DMS53 (cell line): ENCODE data around the gene RALGPS1.

ENCODE experiments used
- DNase-seq: peaks from one replicate; lab custom pipeline; 2025; lab: John Stamatoyannopoulos, UW

RALGPS1 gene

DNA sequence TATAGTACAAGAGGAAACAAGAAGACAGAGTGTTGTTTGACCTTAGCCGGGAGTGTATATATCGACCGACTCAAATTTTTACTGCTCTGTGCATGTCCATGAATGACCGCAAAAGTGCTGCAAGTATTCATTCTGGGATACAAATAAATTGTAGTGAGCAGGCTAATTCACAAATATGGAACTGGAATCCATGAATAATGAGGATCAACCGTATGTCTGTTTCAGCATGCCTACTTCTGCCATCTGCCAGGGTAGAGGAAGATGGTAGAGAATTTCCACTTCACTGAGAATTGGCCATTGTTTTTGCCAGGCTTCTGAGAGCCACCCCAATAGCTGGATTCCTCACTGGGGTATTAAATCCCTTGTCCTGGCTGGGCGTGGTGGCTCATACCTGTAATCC is 8.5 kb upstream of the RALGPS1 start:
- no peak for DNase-seq

- DNase-seq: no peak
Measured at GRCh38 chr9:126907058-126907457, 7.5 kb upstream of the RALGPS1 start.

- peak; percentile 94 for DNase-seq
Measured at GRCh38 chr9:126915281-126915816, 767 bp downstream of the RALGPS1 start.

DNA sequence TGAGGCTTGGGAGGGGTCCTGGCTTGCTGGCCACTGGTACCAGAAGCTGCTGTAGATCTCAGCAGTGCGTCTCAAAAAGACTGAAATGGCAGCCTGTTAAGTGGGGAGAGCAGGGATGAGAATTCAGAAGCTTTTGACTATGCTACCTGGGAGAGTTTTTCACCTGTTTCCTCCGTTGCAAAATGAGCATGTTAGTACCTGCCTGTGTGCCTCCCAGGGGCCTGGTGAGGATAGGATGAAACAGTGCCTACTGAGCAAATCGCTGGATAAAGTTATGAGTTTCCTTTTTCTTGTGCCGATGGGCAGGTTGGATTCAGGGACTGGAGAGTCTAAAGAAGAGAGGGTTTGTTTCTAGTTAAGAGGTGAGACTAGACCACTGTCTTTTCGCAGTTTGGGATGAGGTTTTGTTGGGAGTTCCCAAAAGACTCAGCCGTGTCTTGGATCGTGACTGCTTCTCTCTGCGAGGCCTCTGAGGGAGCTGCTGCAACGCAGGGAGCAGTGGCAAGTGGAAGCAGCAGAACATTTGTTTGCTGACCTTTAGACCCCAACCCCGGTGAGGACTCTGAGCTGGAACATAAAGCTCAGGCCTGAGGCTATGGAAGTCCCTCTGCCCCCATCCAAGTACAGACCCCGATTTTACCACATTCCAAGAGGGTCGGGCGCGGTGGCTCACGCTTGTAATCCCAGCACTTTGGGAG is 1.4 kb downstream of the RALGPS1 start:
- peak; percentile 50 for DNase-seq

- DNase-seq: peak; percentile 33
Measured at GRCh38 chr9:126916909-126917308, 2.3 kb downstream of the RALGPS1 start.

DNA sequence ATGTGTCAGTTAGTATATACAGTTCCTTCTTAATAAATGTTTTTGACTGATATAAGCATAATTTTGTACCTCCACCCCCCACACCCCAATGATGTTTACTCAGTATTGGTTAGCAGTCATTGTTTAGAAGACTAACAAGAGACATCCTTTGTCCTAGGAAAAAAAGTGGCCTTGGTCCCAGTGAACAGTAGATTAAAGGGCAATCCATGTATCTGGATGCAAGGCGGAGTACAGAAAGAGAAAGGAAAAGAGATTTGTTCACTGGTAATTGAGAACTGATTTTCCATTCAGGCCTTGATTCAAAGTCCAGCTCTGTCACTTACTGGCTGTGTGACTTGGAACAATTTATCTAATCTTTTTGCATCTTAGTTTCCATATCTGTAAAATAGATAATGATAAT is 4.6 kb downstream of the RALGPS1 start:
- DNase-seq: peak; percentile 39

GRCh38 chr9:126925876-126926275 is 11.3 kb downstream of the RALGPS1 start:
- peak; percentile 34 for DNase-seq

DNA sequence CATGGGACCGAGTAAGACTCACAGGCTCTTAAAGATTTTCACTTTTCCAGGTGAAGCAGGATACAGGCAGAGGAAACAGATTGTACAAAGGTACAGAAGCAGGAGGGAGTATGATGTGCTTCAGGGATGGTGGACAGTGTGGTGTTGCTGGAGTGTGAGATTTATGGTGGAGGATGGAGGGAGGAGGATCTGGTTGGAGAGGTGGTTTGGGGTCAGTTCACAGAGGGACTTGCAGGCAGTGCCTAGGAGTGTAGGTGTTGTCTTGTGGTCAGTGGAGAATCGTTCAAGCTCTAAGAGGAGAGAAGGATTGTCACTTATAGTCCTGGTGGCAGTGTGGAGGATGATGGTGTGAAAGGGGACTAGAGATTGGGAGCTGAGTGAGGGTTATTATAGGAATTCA is 11.8 kb downstream of the RALGPS1 start:
- DNase-seq: no peak

DNA sequence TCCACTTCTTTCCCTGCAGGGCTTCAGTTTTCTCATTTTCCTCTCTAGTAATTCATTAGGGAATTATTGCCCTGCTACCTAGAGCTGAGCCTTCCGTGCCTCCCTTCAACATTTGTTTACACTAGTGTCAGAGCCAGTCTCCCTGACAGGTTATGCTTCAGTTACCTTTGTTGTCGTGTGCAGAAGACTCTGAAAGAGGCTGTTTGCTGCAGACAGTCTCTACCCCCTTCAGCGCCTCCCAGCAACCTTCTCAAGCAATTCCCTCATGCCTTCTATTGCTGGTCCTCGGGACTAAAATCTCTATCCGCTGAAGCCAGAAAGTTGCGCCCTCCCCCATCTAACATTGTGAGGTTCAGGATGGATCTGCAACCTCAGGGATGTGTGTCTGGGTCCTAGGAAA is 12.8 kb downstream of the RALGPS1 start:
- peak; percentile 88 for DNase-seq

GRCh38 chr9:126932871-126933321 is 18.3 kb downstream of the RALGPS1 start:
- no peak for DNase-seq

- no peak for DNase-seq
Measured at GRCh38 chr9:126933334-126933980, 18.9 kb downstream of the RALGPS1 start.

- DNase-seq: no peak
Measured at GRCh38 chr9:126934441-126934840, 19.9 kb downstream of the RALGPS1 start.

DNA sequence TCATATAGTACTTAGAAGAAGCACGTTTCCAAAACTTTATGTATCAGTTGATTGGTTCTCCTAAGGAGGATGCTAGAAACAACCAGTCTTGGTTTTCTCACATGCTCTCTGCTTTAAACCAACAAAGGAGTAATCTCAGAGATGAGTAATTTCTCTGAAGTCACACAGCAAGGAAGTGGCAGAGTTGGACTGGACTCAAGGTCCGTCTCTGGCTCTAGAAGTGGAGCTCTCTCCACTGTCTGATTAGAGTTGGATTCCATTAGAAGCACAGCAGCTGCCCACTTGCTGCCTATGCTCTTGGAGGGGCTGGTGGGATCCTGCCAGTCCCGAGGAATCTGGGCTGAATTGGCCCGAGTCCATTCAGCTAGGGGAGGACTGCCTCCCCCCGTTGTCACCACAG is 21.0 kb downstream of the RALGPS1 start:
- no peak for DNase-seq

DNA sequence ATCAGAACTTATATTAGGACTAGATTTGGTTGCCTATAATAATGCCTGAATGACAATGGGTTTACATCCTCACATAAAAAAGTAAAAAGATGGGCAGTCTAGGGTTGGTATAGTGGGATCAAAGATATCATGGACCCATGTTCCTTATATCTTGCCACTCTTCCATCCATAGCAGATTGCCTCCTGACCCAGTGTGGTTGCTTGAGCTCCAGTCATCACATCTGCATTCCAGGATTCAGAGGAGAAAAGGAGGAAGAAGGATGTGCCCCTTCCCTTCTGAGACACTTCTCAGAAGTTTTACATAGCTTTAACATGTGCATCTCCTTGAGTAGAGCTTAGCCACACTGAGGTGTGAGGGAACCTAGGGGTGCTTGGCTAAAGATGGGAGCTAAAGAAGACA is 22.9 kb downstream of the RALGPS1 start:
- DNase-seq: no peak

DNA sequence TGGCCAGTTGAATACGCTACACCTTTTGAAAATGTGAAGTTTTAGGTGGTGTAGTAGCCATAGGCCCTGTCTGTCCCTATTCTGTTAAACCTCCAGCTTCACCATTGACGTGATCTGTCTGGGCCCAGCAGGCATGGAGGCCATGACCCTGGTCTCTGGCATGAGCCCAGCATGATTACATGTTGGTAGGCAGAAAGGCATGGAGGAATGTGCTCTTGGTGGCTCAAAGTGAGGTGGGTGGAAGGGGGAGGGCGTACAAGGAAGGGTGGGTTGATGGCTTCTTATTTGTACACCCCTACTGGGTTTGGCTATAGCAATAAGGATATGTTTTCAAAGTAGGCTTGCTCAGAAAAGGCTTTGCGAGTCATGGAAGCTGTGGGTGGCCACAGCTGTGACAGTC is 23.7 kb downstream of the RALGPS1 start:
- no peak for DNase-seq

- peak; percentile 97 for DNase-seq
Measured at GRCh38 chr9:126939821-126940221, 25.2 kb downstream of the RALGPS1 start.

GRCh38 chr9:126942399-126942798 is 27.8 kb downstream of the RALGPS1 start:
- no peak for DNase-seq

DNA sequence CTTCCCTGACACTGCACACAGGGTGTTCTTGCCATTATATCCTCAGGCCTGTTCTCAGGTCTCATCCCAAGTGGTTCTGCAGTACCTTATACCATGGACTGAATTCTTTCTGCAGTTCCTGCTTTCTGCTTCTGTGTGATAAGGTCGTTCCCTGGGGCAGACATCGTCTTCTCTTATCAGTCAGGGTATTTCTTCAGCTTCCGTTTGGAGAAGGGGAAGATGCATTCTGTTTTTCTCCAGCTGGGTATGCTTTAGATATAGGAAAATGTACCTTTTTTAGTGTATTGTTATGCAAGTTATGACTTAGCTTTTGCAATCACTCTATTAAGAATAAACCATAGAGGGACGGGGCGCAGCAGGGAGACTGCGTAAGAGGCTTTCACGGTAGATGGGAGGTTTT is 31.1 kb downstream of the RALGPS1 start:
- DNase-seq: no peak

- DNase-seq: peak; percentile 19
Measured at GRCh38 chr9:126947529-126947928, 32.9 kb downstream of the RALGPS1 start.

GRCh38 chr9:126952205-126952977 is 37.8 kb downstream of the RALGPS1 start:
- no peak for DNase-seq

DNA sequence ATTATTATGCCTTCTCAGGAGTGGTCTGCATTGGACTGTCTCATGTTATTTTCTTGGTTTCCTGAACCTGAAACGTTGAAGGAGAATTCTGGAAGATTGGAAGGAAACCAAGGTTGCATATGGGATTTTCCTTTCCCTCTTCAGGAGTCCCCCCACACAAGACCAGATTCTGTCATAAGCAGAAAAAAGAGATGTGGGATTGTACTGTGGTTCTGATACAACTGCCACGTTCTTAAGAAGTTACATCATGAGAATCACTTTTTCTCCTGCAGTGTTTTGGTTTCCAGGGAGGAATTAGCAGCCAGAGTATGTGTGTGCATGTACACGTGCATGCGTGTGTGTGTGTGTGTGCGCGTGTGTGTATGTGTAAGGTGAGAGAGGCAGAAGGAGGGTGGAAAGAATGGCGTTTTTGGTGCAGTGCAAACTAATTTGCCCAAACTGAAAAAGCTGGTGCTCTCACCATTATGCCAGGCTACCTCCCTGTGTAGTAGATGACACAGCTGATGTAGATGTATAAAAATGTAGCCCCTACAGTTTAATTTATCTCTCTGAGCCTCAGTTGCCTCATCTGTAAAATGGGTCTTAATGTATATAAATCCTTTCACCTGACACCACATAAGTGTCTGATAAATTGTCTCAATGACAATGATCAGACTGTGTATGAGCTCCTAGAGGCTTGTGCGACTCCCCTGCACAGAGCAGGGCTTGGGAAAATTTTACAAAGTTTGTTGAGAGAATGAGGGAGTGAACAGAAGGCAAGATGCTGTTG is 38.6 kb downstream of the RALGPS1 start:
- no peak for DNase-seq

DNA sequence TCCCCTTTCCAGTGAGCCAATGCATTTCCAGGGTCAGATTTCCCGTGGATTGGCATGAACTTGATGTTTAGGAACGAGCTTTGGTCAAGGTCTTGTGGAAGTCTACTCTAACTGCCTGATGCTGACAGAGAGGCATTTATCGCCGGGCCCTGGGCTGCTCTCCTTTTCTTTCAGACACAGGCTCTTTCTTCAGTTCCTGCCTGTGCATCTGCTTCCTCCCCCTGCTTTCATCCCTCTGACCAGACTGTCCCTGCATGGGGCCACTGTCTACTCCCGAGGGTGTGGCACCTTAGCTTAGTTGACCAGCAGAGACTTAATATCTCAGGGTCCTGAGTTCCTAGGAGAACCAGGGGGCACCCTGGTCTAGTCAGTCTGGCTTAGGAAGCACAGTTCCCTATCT is 41.2 kb downstream of the RALGPS1 start:
- DNase-seq: no peak
